Inflammatory macrophage treated with lipopolysaccharide for 4 hours (primary cell): ENCODE results near the gene ADAM12.

Experiments
- DNase-seq: peaks from one replicate; pipeline ENCODE4 v3.0.0-alpha.2; 2020

Gene ADAM12

DNA sequence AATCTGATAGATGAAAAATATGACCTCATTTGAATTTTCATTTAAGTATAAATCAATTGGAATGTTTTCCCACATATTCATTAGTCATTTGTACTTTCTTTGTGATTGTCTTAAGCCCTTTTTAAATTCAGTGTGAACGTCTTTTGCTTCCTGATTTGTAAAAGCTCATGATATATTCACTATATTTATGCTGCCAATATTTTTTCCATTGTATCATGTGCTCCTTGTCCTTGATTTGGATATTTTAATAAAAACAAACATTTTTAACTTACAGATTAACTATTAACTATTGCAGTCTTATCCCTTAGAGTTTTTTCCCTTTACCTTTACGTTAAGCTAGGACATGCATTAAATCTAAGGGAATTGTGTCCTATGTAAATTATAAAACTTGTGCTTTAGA, 157.7 kb downstream of the ADAM12 start:
- no peak for DNase-seq

DNA sequence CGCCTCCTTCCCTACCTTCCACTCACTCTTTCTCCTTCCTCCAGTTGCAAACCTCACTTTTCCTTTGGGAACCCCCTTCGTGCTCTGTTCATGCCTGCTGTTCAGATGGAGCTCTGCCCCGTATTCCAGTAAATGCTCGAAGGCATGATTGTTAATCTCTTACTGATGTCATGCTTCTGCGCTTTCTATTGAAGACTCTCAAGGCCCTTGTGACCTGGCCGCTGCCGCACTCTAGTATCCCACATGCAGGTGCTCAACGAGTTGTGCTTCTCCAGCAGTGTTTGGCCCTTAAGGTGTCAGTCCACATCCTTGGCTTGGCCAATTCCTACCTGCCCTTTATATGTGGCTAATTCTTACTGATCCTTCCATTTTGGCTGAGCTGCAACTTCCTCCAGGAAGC, 158.6 kb downstream of the ADAM12 start:
- no peak for DNase-seq

GRCh38 chr10:126227762-126228134, 160.5 kb downstream of the ADAM12 start:
- DNase-seq = no peak

DNA sequence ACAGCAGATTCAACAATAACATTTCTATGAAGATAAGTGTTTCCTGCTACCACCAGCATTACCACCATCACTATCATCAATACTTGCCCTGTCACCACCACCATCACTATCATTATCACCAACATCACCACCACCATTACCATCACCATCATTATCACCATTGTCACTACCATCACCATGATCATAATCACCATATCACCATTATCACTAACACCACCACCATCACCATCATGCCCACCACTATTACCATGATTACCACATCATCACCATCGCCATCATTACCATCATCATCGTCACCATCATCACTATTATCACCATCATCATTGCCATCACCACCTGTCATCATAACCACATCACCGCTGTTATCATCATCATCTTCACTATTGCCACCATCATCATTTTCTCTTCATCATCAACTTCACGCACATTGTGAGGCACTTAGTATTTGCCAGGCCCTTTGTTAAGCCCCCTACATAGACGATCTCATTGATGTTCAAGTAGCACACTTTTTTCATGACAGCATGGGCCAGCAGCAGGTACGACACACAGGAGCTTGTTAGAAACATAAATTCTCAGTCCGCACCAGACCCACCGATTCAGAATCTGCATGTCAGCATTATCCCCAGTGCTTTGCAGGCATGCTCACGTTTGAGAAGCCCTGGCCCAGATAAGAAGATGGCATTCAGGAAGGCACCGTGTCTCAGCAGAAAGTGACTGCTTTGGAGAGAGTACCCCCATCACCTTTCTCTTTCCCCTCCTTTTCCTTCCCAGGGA, 161.1 kb downstream of the ADAM12 start:
- DNase-seq = no peak

DNA sequence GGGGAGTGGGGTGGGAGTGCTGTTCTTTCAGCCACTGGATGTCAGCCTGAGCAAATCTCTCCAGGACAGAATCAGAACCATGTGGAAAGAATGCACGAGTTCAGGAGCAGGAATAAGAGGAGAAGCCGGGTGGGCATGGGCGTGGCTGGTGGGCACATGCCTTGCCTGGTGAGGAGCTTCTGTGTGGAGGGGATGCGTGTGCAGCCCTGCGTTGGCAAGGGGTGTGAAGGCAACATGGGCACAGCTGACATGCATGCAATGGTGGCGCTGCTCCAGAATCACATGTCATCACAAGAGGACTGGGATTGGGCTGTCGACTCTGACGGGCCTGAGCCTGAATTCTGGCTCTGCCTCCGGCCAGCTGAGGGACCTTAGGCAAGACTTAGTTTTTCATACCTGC, 162.1 kb downstream of the ADAM12 start:
- no peak for DNase-seq

- DNase-seq = no peak
Observed at GRCh38 chr10:126225672-126226008, 162.6 kb downstream of the ADAM12 start.

- no peak for DNase-seq
Observed at GRCh38 chr10:126224967-126225671, 163.2 kb downstream of the ADAM12 start.

- no peak for DNase-seq
Observed at GRCh38 chr10:126223512-126224067, 164.7 kb downstream of the ADAM12 start.

DNA sequence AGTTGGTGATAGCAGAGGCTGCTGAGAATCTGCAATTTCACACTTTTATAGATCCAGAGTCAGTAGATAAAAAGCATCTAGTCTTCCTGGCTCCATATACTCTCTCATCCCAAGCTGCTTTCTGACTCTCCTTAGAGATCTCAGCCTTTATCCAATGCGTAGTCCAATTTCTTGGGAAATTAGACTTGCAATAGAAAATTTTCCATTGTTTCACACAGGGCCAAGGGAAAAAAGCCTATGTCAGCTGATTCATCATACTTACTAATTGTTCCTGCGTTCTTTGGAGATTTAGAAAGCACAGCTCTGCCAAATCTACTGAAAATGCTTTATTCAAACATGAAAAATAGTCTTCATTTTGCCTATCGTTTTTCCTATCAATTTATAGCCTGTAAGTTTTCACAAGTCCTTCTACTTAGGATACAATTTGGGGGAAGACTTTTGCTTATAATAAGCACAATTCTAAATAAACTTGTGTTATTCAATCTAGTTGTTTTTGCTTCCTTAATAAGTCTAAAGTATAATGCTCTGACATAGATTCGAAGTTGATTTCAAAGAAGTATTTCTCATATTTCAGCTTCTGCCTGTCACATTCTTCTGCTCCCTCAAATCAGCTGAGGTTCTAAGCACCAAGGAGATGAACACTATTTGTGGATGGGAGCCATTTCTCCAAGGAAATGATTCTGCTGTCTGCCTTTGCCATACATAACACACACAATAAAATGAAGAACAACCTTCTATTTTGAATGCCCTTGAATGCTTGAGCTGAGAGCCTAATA, 165.4 kb downstream of the ADAM12 start:
- no peak for DNase-seq

GRCh38 chr10:126221874-126222273, 166.4 kb downstream of the ADAM12 start:
- no peak for DNase-seq

GRCh38 chr10:126218778-126219649, 169.3 kb downstream of the ADAM12 start:
- no peak for DNase-seq

DNA sequence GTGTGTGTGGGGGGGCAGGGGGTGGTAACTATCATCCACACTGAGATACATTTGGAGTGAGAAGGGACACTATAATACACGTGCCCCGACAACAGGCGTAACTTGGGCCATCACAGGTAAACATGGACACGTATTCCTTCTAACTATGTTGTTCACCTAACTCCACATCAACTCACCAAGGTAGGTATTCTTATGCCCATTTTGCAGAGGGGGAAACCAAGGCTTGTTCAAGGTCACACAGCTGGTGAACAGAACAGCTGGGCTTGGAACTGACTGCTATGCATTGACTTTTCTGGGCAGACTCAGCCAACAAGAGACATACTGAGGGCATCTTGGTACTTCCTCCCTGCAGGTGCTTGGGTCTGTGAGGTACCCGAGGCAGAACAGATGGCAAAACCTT, 170.1 kb downstream of the ADAM12 start:
- DNase-seq = no peak

- DNase-seq = no peak
Observed at GRCh38 chr10:126216632-126216961, 171.7 kb downstream of the ADAM12 start.

- DNase-seq = no peak
Observed at GRCh38 chr10:126215746-126216631, 172.3 kb downstream of the ADAM12 start.

- no peak for DNase-seq
Observed at GRCh38 chr10:126214679-126215078, 173.6 kb downstream of the ADAM12 start.

DNA sequence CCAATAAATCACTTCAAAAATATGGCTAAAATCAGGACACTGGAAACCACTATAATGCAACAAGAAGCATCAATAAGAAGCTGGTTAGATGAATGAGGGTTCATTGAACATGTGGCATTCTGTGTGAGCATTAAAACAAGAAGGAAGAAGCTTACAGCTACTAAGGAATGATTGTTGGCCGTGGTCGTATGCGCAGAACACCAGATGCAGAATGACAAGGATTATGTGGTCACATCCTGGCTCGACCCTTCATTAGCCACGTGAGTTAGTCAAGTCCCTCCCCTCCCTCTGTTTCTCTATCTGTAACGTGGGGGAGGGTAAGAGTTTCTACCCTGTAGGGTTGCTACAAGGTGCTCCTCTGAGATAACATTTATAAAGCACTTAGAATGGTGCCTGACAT, 174.3 kb downstream of the ADAM12 start:
- no peak for DNase-seq

- no peak for DNase-seq
Observed at GRCh38 chr10:126212738-126213137, 175.5 kb downstream of the ADAM12 start.

DNA sequence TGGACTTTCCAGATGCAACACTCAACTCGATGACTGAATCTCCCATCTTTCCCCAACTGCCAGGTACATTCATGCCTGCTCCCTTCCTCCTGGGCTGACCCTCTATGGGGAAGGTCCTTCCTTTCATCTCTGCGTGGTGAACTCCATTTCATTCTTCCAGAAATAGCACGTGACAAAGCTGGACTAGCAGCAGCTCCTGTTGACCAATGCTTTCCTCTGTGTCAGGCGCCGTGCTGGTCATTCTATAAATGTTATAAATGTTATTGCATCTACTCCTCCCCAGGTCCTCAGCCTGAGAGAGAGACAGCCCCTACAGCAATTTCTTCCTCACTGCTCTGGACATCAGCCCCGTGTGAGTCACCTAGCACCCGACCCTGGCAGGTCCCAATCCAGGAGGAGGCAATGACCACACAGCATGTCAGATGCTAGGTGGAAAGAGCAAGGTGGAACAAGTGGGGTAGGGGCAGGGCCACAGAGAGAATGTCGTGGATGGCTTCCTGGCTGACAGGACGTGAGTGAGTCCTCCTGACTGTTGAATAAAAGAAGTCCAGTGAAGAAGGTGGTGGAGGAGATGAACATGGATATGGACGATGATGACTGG, 178.1 kb downstream of the ADAM12 start:
- DNase-seq = no peak

DNA sequence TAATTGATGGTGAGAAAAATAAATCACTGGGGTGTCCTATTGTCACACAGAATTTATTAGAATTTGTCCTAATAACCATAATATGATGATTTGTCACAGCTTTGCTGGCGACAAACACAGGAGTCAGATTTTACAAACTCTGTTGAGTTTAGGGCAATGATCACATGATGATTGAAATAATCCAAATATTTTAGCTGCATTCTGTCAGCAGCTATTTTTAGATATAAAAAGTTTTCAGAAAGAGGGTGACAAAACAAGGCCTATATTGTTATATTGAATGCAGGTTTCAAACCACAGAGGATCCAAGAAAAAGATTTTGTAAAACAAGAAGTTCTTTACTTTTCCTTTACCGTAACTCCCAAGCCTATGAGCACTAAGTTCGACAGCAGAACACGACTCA, 178.8 kb downstream of the ADAM12 start:
- no peak for DNase-seq

- DNase-seq = no peak
Observed at GRCh38 chr10:126208726-126209302, 179.5 kb downstream of the ADAM12 start.

DNA sequence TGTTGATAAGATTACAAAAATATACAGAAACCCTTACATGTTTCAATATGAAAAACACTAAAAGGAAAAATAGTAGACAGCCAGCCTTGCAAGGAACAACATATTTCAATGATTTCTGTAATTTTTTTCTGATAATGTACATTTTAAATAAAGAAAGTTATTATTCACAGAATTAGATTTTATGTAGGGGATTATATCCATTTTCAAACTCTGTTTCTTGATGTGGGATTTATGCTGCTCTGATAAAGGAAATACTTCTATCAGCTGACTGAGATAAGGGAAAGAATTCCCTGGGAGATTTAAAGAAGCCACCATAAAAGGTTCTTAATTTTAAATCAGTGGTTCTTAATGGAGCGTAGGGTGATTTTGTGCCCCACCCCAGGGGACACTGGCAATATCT, 180.4 kb downstream of the ADAM12 start:
- no peak for DNase-seq
